Activated CD4-positive, alpha-beta T cell treated with anti-CD3 and anti-CD28 coated beads, Interleukin-2, amount 10 ng/mL, durations not matched to agents 7 days and 5 days (primary cell): Measurements from ENCODE around the gene GABBR2. TPM values are rescaled to one million over a fixed set of nuclear protein-coding genes. Genes with fewer than 3 reads are reported as not detected.

Experiments used
- CTCF ChIA-PET: fragments of 350-600 bp; sonication (Branson Sonifier 250); formaldehyde crosslinking; loops from one replicate; lab custom pipeline; 2021; ENCODE audit warnings: antibody characterized with exemption; lab: Charles Lee
- POLR2A ChIA-PET: fragments of 350-600 bp; sonication (Branson Sonifier 250); formaldehyde crosslinking; loops from one replicate; lab custom pipeline; 2021; ENCODE audit warnings: antibody characterized with exemption; lab: Charles Lee
- DNase-seq: peaks from one replicate; pipeline ENCODE4 v3.0.0-alpha.2; 2020
- H3K27ac Mint-ChIP-seq: one replicate; pipeline ENCODE4 v1.8.0; 2021; ENCODE audit warnings: mild to moderate bottlenecking, moderate library complexity, mixed read lengths
- H3K27me3 Mint-ChIP-seq: one replicate; pipeline ENCODE4 v1.8.0; 2021; ENCODE audit warnings: mixed read lengths
- H3K36me3 Mint-ChIP-seq: one replicate; pipeline ENCODE4 v1.8.0; 2021; ENCODE audit warnings: low read depth, mixed read lengths
- H3K4me1 Mint-ChIP-seq: one replicate; pipeline ENCODE4 v1.8.0; 2021; ENCODE audit warnings: mixed read lengths
- H3K4me3 Mint-ChIP-seq: one replicate; pipeline ENCODE4 v1.8.0; 2021; ENCODE audit warnings: mild to moderate bottlenecking, moderate library complexity, mixed read lengths
- H3K9me3 Mint-ChIP-seq: one replicate; pipeline ENCODE4 v1.8.0; 2021; ENCODE audit warnings: mixed read lengths
- total RNA-seq, 2 experiments: library from RNA; stranded (reverse); gene quantifications; one replicate each; pipeline ENCODE4 v1.2.3, GENCODE V29; 2021

Gene GABBR2
- total RNA-seq, 2 experiments from 2014 or later, result not detected

DNA sequence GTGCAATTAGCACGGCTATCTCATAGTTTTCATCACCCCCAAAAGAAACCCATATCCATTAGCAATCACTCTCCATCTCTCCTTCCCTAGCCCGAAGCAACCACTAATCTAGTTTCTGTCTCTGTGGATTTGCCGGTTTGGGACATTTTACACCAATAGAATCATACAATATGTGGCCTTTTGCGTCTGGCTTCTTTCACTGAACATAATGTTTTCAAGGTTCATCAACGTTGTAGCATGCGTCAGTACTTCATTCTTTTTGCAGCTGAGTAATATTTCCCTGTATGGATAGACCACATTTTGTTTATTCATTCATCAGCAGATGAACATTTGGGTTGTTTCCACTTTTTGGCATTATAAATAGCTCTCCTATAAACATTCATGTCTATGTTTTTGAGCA lies 377.9 kb downstream of the GABBR2 start:
- ChIA-PET POLR2A (no interaction called here), CTCF (interaction anchor here (0.6 to 1.2 kb wide), 2 partner anchors 12 to 174 kb away, joined by 4 to 6 read pairs; no protein-coding TSS in a partner anchor)
- H3K9me3 Mint-ChIP-seq, result no peaks in the 10 kb centered on the region

DNA sequence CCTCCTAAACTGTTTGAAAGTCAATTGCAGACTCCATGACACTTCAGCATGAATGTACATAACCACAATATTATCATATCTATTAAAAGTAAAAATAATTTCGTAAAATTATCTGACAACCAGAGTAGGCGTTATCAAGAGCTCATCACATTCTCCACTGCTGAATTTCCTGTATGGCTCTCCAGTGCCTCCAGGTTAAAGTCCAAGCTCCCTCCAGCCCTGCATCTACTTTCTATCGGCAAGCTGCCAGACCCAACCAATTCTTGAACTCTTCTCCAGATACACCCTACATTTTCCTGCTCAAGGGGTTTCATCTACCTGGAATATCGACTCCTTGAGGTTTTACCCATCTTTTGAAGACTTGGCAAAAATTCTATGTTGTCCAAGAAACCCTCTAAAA lies 378.8 kb downstream of the GABBR2 start:
- H3K9me3 Mint-ChIP-seq, result no peaks in the 10 kb centered on the region
- ChIA-PET CTCF (no interaction called here), POLR2A (no interaction called here)
- H3K4me3 Mint-ChIP-seq, result no peak overlapping the region
- peaks cover 10% of the 10 kb centered on the region for H3K27me3 Mint-ChIP-seq
- no peaks in the 10 kb centered on the region for H3K36me3 Mint-ChIP-seq
- peaks cover 1% of the 10 kb centered on the region for H3K4me1 Mint-ChIP-seq
- no peak overlapping the region for H3K27ac Mint-ChIP-seq
- DNase-seq, result no peak

More for the DNA sequence above, 377.9 kb downstream of the GABBR2 start:
- Mint-ChIP-seq H3K4me1 (no peaks in the 10 kb centered on the region), H3K27me3 (peaks cover 10% of the 10 kb centered on the region), H3K36me3 (no peaks in the 10 kb centered on the region), H3K4me3 (no peak overlapping the region), H3K27ac (no peak overlapping the region)
- no peak for DNase-seq

DNA sequence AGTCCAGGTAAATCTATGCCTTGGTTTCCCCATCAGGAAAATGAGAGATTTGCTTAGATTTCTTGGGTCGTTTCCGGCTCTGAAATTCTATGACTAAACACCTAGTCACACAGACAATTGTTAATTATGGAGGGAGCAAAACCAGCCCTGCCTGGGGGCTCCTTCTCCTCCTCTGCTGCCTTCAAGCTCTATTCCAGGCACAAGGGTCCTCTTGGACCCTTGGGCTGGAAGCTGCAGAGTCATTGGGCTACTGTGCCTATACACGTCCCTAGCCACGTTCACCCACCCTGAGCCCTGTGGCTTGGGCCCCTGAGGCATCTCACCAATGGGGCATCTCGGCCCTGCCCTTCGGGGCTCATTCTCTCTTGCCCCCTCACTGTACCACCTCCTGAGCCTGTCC lies 379.5 kb downstream of the GABBR2 start:
- H3K36me3 Mint-ChIP-seq, result no peaks in the 10 kb centered on the region
- ChIA-PET POLR2A (no interaction called here), CTCF (interaction anchor here (0.9 to 1.3 kb wide), 3 partner anchors 14 to 207 kb away, joined by 3 read pairs; no protein-coding TSS in a partner anchor)
- no peak overlapping the region for H3K27ac Mint-ChIP-seq
- DNase-seq, result no peak
- no peak overlapping the region for H3K4me3 Mint-ChIP-seq
- H3K9me3 Mint-ChIP-seq, result no peaks in the 10 kb centered on the region
- H3K4me1 Mint-ChIP-seq, result peaks cover 6% of the 10 kb centered on the region
- H3K27me3 Mint-ChIP-seq, result peaks cover 10% of the 10 kb centered on the region

DNA sequence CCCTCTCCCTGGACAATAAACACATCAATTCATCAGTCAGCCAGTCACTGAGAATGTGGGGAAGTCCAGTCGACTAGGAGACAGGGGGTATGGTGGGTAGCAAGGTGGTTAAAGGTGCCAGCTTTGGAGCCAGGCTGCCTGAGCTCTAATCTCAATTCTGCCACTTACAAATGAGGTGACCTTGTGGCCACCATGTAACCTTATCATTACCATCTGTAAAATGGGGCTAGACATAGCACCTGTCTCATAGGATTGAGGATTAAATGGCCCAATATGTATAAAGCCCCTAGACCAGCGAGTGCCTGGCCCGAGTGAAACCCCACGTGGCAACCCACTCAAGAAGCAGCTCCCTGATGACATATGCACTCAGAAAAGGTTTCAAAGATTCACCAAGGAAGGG lies 380.0 kb downstream of the GABBR2 start:
- POLR2A ChIA-PET, result no interaction called here
- Mint-ChIP-seq H3K27me3 (peaks cover 10% of the 10 kb centered on the region), H3K4me3 (no peak overlapping the region), H3K9me3 (no peaks in the 10 kb centered on the region), H3K4me1 (peaks cover 10% of the 10 kb centered on the region), H3K27ac (no peak overlapping the region), H3K36me3 (no peaks in the 10 kb centered on the region)
- CTCF ChIA-PET, result interaction anchor here (0.9 to 1.3 kb wide), 3 partner anchors 13 to 207 kb away, joined by 3 read pairs; no protein-coding TSS in a partner anchor
- DNase-seq, result no peak

DNA sequence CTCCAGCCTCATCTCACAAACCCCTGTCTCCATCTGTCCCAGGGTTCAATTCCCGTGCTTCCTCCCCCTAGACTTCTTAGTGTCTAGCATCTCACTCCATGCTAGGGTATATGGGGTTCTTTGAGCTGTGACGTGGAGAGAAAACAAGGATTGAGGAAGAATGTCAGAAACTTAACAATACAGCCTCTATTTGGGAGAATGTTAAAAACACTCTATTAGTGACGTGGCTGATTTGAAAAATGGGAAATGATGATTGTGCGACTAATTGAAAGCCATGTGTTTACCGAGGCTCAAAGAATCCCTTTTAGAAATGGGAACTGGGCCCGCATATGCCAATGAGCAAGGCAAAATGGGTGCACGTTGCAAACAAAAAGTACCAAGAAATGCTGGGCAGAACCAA lies 380.6 kb downstream of the GABBR2 start:
- Mint-ChIP-seq H3K4me1 (peaks cover 13% of the 10 kb centered on the region), H3K36me3 (no peaks in the 10 kb centered on the region), H3K4me3 (no peak overlapping the region), H3K9me3 (no peaks in the 10 kb centered on the region), H3K27ac (no peak overlapping the region), H3K27me3 (peaks cover 10% of the 10 kb centered on the region)
- POLR2A ChIA-PET, result no interaction called here
- CTCF ChIA-PET, result interaction anchor here (0.6 to 1.3 kb wide), 3 partner anchors 12 to 220 kb away, joined by 3 to 4 read pairs (median 3); no protein-coding TSS in a partner anchor
- no peak for DNase-seq

DNA sequence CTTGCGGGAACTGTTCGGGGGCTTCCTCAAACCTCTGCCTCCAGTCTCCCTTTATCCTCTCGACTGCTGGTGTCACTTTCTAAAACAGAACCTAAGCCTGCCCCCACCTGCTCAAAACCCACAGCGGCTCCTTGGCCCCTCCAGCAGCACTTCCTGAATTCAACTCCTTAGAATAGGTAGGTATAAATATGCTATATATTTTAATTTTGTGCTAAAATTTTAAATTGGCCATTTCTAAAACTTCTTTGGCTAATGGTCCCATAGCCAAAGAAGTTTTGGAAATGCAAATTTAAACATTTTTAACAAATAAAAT lies 381.5 kb downstream of the GABBR2 start:
- H3K27me3 Mint-ChIP-seq, result peaks cover 10% of the 10 kb centered on the region
- H3K4me3 Mint-ChIP-seq, result no peak overlapping the region
- no peak overlapping the region for H3K27ac Mint-ChIP-seq
- ChIA-PET POLR2A (no interaction called here), CTCF (no interaction called here)
- no peak for DNase-seq
- H3K9me3 Mint-ChIP-seq, result no peaks in the 10 kb centered on the region
- peaks cover 13% of the 10 kb centered on the region for H3K4me1 Mint-ChIP-seq
- no peaks in the 10 kb centered on the region for H3K36me3 Mint-ChIP-seq

DNA sequence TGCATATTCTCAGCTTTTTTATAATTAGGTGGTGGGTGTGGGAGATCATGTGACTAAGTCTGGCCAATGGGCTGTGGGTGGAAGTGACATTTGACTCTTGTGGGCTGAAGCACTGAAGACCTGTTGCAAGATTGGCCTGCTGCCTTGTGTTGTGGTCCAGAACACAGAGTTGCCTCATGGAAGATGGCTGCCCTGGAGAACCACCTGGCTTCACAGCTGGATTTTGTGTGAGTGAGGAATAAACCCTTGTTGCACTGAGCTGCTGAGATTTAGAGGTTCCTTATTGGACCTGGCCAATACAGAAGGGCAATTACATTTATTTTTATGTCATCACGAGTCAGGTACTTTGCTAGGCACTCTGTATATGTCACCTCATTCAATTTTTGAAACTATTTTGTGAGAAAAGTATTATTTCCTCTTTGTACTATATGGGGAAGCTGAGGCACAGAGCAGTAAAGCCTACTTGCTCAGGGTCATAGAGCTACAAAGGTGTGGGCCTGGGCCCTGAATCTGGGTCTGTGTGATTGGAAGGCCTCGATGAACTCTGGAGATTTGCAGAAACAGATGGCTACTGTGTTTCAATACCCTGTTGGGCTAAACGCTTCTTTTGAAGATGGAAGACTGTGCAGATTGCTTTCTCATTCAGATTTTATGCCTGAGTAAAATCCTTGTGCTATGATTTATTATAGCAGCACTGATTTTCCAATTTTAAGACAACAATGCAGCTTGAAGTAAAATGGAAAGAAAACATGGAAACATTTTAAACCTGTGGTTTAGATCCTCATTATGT lies 382.1 kb downstream of the GABBR2 start:
- H3K27me3 Mint-ChIP-seq, result peaks cover 10% of the 10 kb centered on the region
- H3K4me3 Mint-ChIP-seq, result no peak overlapping the region
- POLR2A ChIA-PET, result no interaction called here
- H3K4me1 Mint-ChIP-seq, result peaks cover 13% of the 10 kb centered on the region
- H3K36me3 Mint-ChIP-seq, result no peaks in the 10 kb centered on the region
- CTCF ChIA-PET, result interaction anchor here (0.6 kb wide), 1 partner anchor 268 kb away, joined by 3 read pairs; no protein-coding TSS in a partner anchor
- H3K27ac Mint-ChIP-seq, result no peak overlapping the region
- DNase-seq, result no peak
- H3K9me3 Mint-ChIP-seq, result no peaks in the 10 kb centered on the region

DNA sequence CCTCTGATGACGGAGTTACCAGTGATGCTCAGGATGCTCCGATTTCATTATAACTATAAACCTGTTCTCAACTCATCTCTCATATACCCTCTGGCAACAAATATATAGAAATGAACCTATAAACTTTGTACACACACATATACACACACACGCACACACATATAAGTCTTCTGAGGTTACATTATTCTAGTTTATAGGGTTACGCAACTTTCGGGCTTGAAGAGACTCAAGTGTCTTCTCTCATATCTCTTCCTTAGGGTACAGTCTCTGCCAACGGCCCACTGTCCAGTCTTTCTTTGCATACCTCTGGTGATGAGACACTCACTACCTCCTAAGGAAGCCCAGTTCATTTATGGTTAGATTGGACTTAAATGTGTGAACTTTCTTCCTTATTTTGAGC lies 383.9 kb downstream of the GABBR2 start:
- Mint-ChIP-seq H3K27ac (no peak overlapping the region), H3K9me3 (no peaks in the 10 kb centered on the region), H3K36me3 (no peaks in the 10 kb centered on the region), H3K4me3 (no peak overlapping the region), H3K4me1 (peaks cover 13% of the 10 kb centered on the region), H3K27me3 (peaks cover 6% of the 10 kb centered on the region)
- no peak for DNase-seq
- CTCF ChIA-PET, result no interaction called here
- POLR2A ChIA-PET, result no interaction called here

DNA sequence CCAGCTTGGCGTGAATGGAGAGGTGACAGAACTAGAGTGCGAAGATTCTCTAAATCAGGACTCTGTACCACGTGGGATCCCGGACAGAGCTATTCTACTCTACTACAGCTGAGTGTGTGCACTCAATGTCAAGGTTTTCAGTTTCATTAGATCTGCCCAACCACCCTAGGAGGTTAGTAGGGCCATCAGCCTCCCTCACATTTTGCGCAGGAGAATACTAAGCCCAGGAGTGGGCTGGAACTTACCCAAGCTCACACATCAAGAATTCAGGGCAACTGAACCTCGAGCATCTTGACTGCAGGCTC lies 385.0 kb downstream of the GABBR2 start:
- no peaks in the 10 kb centered on the region for H3K27me3 Mint-ChIP-seq
- no peaks in the 10 kb centered on the region for H3K36me3 Mint-ChIP-seq
- ChIA-PET CTCF (interaction anchor here (1.7 kb wide), 1 partner anchor 10 kb away, joined by 5 read pairs; no protein-coding TSS in a partner anchor), POLR2A (no interaction called here)
- H3K27ac Mint-ChIP-seq, result no peak overlapping the region
- H3K4me1 Mint-ChIP-seq, result peaks cover 13% of the 10 kb centered on the region
- H3K9me3 Mint-ChIP-seq, result no peaks in the 10 kb centered on the region
- no peak overlapping the region for H3K4me3 Mint-ChIP-seq
- no peak for DNase-seq

DNA sequence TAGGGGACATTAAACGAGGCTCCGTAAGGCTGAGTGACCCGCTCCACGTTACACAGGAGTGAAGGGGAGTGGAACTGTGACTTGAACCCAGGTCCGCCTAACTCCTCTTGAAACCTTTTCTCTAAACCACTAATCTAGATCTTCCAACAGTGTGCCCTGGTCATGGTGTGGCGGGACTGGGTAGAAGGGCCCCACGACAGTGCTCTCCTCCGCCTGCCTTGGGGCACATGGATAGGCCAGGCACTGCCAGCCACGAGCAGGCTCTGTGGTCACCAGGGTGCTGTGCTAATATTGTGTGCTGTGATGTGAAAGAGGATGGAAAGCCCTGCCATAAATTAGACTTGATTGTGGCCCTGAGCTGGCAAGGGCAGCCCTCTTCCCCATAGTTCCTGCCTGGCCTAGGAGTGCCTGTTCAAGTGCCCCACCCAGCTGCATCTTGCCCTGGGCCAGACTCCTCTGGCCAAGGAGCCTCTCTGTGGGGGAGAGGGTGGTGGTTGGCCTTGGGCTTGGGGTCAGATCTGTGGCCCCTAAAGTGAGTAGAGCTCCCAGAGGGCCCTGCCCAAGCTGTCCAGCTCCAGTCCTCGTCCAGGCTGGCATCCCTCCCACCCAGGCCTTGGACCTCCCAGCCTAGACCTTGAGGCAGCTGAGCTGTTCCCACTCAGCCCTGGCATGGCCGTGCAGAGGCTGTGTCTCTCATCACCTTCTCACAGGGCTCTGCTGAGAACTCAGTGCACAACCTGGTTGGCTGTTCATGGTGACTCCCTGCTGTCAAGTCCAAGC lies 385.5 kb downstream of the GABBR2 start:
- peaks cover 13% of the 10 kb centered on the region for H3K4me1 Mint-ChIP-seq
- no peak for DNase-seq
- CTCF ChIA-PET, result interaction anchor here (1.7 kb wide), 1 partner anchor 11 kb away, joined by 5 read pairs; no protein-coding TSS in a partner anchor

DNA sequence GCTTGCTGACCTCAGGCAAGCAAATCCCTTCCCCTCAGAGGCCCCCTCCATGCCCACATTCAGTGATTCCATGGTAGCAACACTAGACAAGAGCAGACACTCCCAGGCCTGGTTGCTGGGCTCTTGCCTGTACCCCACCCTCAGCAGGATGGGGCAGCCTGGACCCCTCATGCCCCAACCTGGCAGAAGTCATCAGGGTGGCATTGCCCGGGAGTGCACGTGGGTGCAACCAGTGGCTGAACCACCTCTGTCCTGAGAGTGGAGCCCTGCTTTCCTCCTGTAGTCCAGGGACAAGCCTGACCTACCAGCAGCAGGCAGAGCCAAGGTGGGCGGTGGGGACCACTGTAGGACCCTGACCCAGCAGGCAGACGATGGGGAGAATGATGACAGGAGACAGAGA lies 387.5 kb downstream of the GABBR2 start:
- Mint-ChIP-seq H3K4me1 (peaks cover 13% of the 10 kb centered on the region), H3K27ac (no peak overlapping the region), H3K27me3 (no peaks in the 10 kb centered on the region), H3K4me3 (no peak overlapping the region), H3K9me3 (no peaks in the 10 kb centered on the region), H3K36me3 (no peaks in the 10 kb centered on the region)
- ChIA-PET CTCF (no interaction called here), POLR2A (no interaction called here)
- DNase-seq, result no peak

More for the DNA sequence above, 385.5 kb downstream of the GABBR2 start:
- H3K4me3 Mint-ChIP-seq, result no peak overlapping the region
- no peaks in the 10 kb centered on the region for H3K27me3 Mint-ChIP-seq
- no peak overlapping the region for H3K27ac Mint-ChIP-seq
- H3K9me3 Mint-ChIP-seq, result no peaks in the 10 kb centered on the region
- no peaks in the 10 kb centered on the region for H3K36me3 Mint-ChIP-seq
- POLR2A ChIA-PET, result no interaction called here

DNA sequence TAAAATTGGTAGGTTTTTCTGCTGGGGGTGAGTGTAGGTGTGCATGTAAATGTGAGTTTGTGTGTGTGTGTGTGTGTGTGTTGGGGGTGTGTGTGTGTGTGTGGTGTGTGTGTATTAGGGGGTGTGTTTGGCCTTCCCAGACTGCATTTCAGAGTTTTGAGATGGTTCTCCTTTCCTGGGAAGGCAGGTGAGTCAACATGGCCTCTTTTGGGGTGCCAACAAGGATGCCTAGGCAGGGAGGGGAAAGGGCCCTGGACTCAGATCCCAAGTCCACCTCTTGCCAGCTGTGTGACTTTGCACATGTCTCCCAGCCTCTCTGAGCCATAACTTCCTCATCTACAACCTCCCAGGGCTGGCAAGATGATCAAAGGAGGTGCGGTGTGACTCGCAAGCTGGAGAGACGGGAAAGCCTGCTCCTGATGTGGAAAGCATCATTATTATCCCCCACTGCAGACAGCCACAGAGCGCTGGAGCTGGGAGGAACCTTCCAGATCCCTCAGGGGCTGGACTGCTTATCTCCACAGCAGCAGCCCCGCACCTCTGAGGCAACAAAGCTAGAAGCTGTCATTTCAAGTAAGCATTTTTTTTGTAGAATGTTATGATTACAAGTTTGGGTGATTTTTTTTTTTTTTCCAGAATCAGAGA lies 389.8 kb downstream of the GABBR2 start:
- Mint-ChIP-seq H3K4me1 (peaks cover 7% of the 10 kb centered on the region), H3K27me3 (no peaks in the 10 kb centered on the region), H3K9me3 (no peaks in the 10 kb centered on the region), H3K36me3 (no peaks in the 10 kb centered on the region), H3K4me3 (no peak overlapping the region), H3K27ac (no peak overlapping the region)
- no peak for DNase-seq
- CTCF ChIA-PET, result interaction anchor here (1.2 kb wide), 1 partner anchor 457 kb away, joined by 3 read pairs; no protein-coding TSS in a partner anchor
- POLR2A ChIA-PET, result no interaction called here
